Spleen (tissue), 11 donors: ENCODE measurements around the gene TNFAIP2. TPM values are rescaled to one million over a fixed set of nuclear protein-coding genes. Genes with fewer than 3 reads are reported as not detected.
A peak's percentile ranks its signal among the peaks of the same experiment; 100 is the strongest.

Source experiments
- DNase-seq: peaks from one replicate; pipeline ENCODE4 v3.0.0-alpha.2; 2020
- H3K27ac ChIP-seq, 8 donors: fragments of 200-600 bp; sonication (generic) in 7 of 8; 1 replicate in 4 of 8; 2 replicates in 4 of 8; pipeline versions ENCODE4 v1.5.0 to v1.8.0; 2016 to 2021; ENCODE audit warnings: inconsistent platforms in 4 of 8, mild to moderate bottlenecking in 4 of 8, moderate library complexity in 1 of 8
- H3K27me3 ChIP-seq, 7 donors: fragments of 200-600 bp; sonication (generic) in 6 of 7; replicated peaks in 1 of 7; 1 replicate in 4 of 7; 2 replicates in 3 of 7; pipeline versions ENCODE4 v1.5.0 to v1.8.0; 2016 to 2021; ENCODE audit warnings: inconsistent platforms in 3 of 7, mild to moderate bottlenecking in 1 of 7
- H3K36me3 ChIP-seq, 6 donors: fragments of 200-600 bp; sonication (generic) in 5 of 6; 1 replicate in 4 of 6; 2 replicates in 2 of 6; pipeline versions ENCODE4 v1.5.0 to v1.8.0; 2016 to 2021; ENCODE audit warnings: inconsistent platforms in 2 of 6
- H3K4me1 ChIP-seq, 6 donors: fragments of 200-600 bp; sonication (generic) in 5 of 6; 1 replicate in 3 of 6; 2 replicates in 3 of 6; pipeline versions ENCODE4 v1.5.0 to v1.8.0; 2016 to 2021; ENCODE audit warnings: inconsistent platforms in 3 of 6
- H3K4me3 ChIP-seq, 8 donors: fragments of 200-600 bp; sonication (generic) in 7 of 8; 1 replicate in 4 of 8; 2 replicates in 4 of 8; pipeline versions ENCODE4 v1.5.0 to v1.8.0; 2016 to 2021; ENCODE audit warnings: inconsistent platforms in 4 of 8, mild to moderate bottlenecking in 4 of 8, moderate library complexity in 2 of 8
- H3K9me3 ChIP-seq, 8 donors: fragments of 200-600 bp; sonication (generic) in 7 of 8; 1 replicate in 4 of 8; 2 replicates in 4 of 8; pipeline versions ENCODE4 v1.5.0 to v1.8.0; 2016 to 2021; ENCODE audit warnings: inconsistent platforms in 4 of 8
- POLR2A ChIP-seq, 3 donors: fragments of 450-650 bp; IDR thresholded peaks; one replicate each; pipeline ENCODE4 v1.5.1; 2017; ENCODE audit warnings: antibody characterized with exemption in 3 of 3, mild to moderate bottlenecking in 1 of 3
- POLR2AphosphoS5 ChIP-seq, 3 donors: sonication (generic); formaldehyde crosslinking; IDR thresholded peaks; one replicate each; pipeline ENCODE4 v1.5.1; 2017; ENCODE audit warnings: antibody characterized with exemption in 3 of 3
- WGBS, 5 donors: extraction: QIAGEN DNeasy Blood & Tissue Kit in 3 of 5; methylation state at CpG; one replicate each; pipeline versions ENCODE4 v1.1.5 to v1.1.7; 2013 to 2018; 5-methylcytosine and 5-hydroxymethylcytosine counted together
- intact Hi-C: fragments of 100-400 bp; cut with DNase I; formaldehyde crosslinking; loops from one replicate; pipeline ENCODE4 v1.15.0; 2023; ENCODE audit warnings: low total_unique reads
- polyA plus RNA-seq, 3 donors: library from polyadenylated mRNA; stranded (reverse); fragments of 200-250 nt; gene quantifications; one replicate each; pipeline ENCODE4 v1.2.1, GENCODE V29; 2013
- total RNA-seq, 7 donors: library from RNA; depleted of rRNA in 3 of 7; stranded (reverse); fragments of >200 nt in 3 of 7; fragmentation: NEBNext Ultra II Directional in 4 of 7; extraction: Animal tissue kit (Norgen Biotek cat#: 25700) in 4 of 7; gene quantifications; one replicate each; pipeline versions ENCODE4 v1.1.0 to v1.2.1, GENCODE V29; 2016 to 2021
- TF ChIP-seq, protein P1 (sequence below), 11 experiments: fragments of 200-600 bp in 7 of 11; fragments of 450-650 bp in 4 of 11; sonication (generic) in 4 of 11; IDR thresholded peaks in 8 of 11; conservative IDR thresholded peaks in 3 of 11; 1 replicate in 7 of 11; 2 replicates in 4 of 11; pipeline versions ENCODE4 v1.4.0 to v1.8.0; 2016 to 2021; ENCODE audit warnings: antibody characterized with exemption in 11 of 11, inconsistent platforms in 4 of 11, mild to moderate bottlenecking in 1 of 11
- donor health status: healthy with polysubstance abuse.
- donor health status: DM: no; HTN: no; CAD: no; lungs with moderate emphysema.
- donor health status: DM: no; HTN: no; CAD: no.
- donor health status: Bipolar disorder and iron deficiency.
- donor health status: healthy.
- donor health status: DM: no; HTN: no; CAD: no.
- donor health status: DM: yes; HTN: yes; CAD: no.

Gene TNFAIP2
- total and polyA plus RNA-seq, 10 donors: 90.2 to 410 (median 268) TPM

DNA sequence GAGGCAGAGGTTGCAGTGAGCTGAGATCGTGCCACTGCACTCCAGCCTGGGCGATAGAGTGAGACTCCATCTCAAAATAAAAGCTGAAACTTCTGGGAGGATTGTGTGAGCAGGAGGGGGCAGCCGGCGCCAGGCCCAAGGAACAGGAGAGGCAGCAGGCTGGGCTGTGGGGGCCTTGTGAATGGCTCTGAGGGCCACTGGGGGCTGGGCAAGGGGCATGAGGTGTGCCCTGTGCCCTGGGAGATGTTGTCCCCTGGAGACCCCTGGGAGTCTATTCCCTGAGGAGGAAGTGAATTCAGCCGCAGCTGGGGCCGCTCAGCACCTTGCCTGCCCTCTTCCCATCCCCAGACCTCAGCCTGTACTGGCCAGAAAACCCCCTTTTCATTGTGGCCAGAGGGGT, 34.3 kb upstream of the TNFAIP2 start:
- intact Hi-C loops: no loop called here
- WGBS, 5 donors: 70 to 92% (median 85%) methylated on average over 6 of the region's 6 CpGs
- peaks cover 3 to 36% (median 16%) of the 10 kb centered on the region in 6 donors for H3K4me1 ChIP-seq
- no peaks in the 10 kb centered on the region for H3K9me3 ChIP-seq
- peaks cover 0 to 69% (median 19%) of the 10 kb centered on the region in 7 donors for H3K27me3 ChIP-seq
- no peaks in the 10 kb centered on the region for H3K36me3 ChIP-seq
- no peak for TF ChIP-seq POLR2AphosphoS5 (IDR thresholded peaks at IDR 0.05)
- no peak for TF ChIP-seq POLR2A (IDR thresholded peaks at IDR 0.05)
- TF ChIP-seq, protein P1, sequence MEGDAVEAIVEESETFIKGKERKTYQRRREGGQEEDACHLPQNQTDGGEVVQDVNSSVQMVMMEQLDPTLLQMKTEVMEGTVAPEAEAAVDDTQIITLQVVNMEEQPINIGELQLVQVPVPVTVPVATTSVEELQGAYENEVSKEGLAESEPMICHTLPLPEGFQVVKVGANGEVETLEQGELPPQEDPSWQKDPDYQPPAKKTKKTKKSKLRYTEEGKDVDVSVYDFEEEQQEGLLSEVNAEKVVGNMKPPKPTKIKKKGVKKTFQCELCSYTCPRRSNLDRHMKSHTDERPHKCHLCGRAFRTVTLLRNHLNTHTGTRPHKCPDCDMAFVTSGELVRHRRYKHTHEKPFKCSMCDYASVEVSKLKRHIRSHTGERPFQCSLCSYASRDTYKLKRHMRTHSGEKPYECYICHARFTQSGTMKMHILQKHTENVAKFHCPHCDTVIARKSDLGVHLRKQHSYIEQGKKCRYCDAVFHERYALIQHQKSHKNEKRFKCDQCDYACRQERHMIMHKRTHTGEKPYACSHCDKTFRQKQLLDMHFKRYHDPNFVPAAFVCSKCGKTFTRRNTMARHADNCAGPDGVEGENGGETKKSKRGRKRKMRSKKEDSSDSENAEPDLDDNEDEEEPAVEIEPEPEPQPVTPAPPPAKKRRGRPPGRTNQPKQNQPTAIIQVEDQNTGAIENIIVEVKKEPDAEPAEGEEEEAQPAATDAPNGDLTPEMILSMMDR (IDR thresholded peaks at IDR 0.05 in 8 of 11, conservative IDR thresholded peaks at IDR 0.05 in 3 of 11): no peak
- no peak for DNase-seq
- H3K27ac ChIP-seq: no peak overlapping the region
- no peak overlapping the region for H3K4me3 ChIP-seq

DNA sequence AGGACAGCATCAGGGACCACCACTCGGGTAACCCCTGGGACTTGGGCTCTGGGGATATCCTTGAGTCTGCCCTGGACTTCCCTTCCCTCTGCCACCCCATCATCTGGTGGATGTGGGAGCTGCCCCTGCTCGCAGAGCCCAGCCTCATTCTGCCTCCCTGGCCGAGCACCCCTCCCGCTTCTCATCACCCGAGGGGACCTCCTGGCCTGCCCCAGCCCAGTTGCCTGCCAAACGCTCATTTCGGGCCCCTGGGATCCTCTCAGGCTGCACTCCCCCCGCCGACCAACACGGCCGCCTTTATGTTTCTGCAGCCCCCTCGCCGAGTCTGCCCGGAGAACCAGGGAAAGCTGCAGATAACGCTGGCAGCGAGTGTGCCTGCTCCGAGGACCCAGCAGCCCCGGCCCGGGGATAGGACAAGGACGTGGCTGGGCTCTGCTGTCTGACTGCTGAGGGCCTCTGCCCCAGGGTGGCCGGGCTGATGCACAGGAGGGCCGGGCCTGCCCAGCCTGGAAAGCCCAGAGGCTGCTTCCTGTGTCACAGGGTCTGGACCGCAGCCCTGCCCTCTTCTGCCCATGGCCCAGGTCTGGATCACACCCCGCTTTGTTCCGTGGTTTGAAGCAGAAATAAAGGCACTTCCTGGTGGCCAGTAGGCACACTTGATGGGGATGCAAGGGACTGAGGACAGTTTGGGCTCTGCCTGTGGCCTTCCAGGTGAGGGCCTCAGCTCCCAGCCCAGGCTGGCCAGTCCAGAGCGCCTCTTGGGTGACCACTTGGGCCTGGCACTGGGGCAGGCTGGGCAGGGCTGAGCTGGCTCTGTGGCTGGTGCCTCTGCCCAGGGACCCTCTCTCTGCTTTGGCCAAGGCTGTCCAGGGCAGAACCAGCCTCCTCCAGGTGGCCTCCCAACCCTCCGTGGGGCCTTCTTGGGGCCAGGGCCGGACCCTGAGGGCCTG, 33.6 kb upstream of the TNFAIP2 start:
- 79 to 92% (median 87%) methylated on average over 22 to 28 of the region's 28 CpGs for WGBS, 5 donors
- H3K27me3 ChIP-seq: peaks cover 0 to 62% (median 14%) of the 10 kb centered on the region in 7 donors
- H3K4me3 ChIP-seq: no peak overlapping the region

DNA sequence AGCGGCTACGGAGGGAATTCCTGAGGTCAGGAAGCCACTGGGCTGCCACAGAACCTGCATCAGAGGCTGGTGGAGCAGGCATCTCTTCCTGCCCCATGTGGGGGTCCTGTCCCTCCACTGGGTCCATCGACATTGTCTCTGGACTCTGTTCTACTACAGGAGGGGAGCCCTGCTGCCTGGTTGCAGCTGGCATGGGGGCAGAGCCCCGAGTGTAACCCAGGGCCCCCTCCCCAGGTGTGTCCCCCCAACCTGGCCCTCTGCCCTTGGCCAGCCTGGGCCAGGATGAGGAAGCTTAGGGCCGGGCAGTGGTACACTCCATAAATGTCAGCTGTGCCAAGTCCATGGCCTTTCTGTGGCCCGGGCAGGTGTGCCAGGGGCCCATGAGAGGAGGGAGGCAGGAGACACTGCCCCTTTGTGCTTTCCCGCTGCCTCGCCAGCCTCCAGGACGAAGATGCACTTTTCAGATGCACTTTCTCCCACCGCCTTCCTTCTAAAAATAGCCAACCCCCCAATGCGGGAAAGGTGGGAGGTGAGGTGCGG, 32.7 kb upstream of the TNFAIP2 start:
- Histone ChIP-seq H3K9me3 (no peaks in the 10 kb centered on the region), H3K4me1 (peaks cover 3 to 44% (median 26%) of the 10 kb centered on the region in 6 donors), H3K36me3 (no peaks in the 10 kb centered on the region), H3K27me3 (peaks cover 0 to 53% (median 5%) of the 10 kb centered on the region in 7 donors), H3K27ac (peak overlapping the region in 1 of 8 donors; percentile 67), H3K4me3 (peak overlapping the region in 1 of 8 donors; percentile 69)
- intact Hi-C loops: loop anchor here (10.0 kb wide), 1 partner anchor 396 kb away; no protein-coding TSS in a partner anchor
- no peak for DNase-seq
- 62 to 86% (median 82%) methylated on average over 12 of the region's 12 CpGs for WGBS, 5 donors
- TF ChIP-seq POLR2AphosphoS5 (IDR thresholded peaks at IDR 0.05): no peak
- TF ChIP-seq POLR2A (IDR thresholded peaks at IDR 0.05): no peak
- TF ChIP-seq, protein P1 (IDR thresholded peaks at IDR 0.05 in 8 of 11, conservative IDR thresholded peaks at IDR 0.05 in 3 of 11): no peak

More for the DNA sequence above, 33.6 kb upstream of the TNFAIP2 start:
- H3K27ac ChIP-seq: no peak overlapping the region
- DNase-seq: no peak
- TF ChIP-seq POLR2AphosphoS5 (IDR thresholded peaks at IDR 0.05): no peak
- TF ChIP-seq, protein P1 (IDR thresholded peaks at IDR 0.05 in 8 of 11, conservative IDR thresholded peaks at IDR 0.05 in 3 of 11): no peak
- no peak for TF ChIP-seq POLR2A (IDR thresholded peaks at IDR 0.05)
- H3K4me1 ChIP-seq: peaks cover 3 to 38% (median 21%) of the 10 kb centered on the region in 6 donors
- H3K9me3 ChIP-seq: no peaks in the 10 kb centered on the region
- no peaks in the 10 kb centered on the region for H3K36me3 ChIP-seq
- intact Hi-C loops: loop anchor here (10.0 kb wide), 1 partner anchor 395 kb away; no protein-coding TSS in a partner anchor
